Non-pigmented ciliary epithelial cell (primary cell): ENCODE data around the gene HYLS1.
"Not testable (repeated sequence)": the region's sequence is repeated elsewhere in the genome, so short reads cannot be mapped to it uniquely, and the experiment has no call there.

Source experiments
- DNase-seq: peaks from one replicate; pipeline ENCODE4 v3.0.0-alpha.2; 2010; ENCODE audit warnings: low read depth

The HYLS1 gene

GRCh38 chr11:125887373-125888324 lies at the start of gene HYLS1:
Gene HYLS1, plus strand, starts transcription at chr11:125887668. Its CDS starts 11,701 bp downstream, at chr11:125899369.
- peak; percentile 85 for DNase-seq

- no peak for DNase-seq
Measured at GRCh38 chr11:125842321-125842948, 45.0 kb upstream of the HYLS1 start.

- DNase-seq = no peak
Measured at GRCh38 chr11:125846188-125846587, 41.3 kb upstream of the HYLS1 start.

GRCh38 chr11:125857670-125858069 lies 29.8 kb upstream of the HYLS1 start:
- DNase-seq = not testable (repeated sequence)

GRCh38 chr11:125862786-125863185 lies 24.7 kb upstream of the HYLS1 start:
- not testable (repeated sequence) for DNase-seq

GRCh38 chr11:125865354-125865753 lies 22.1 kb upstream of the HYLS1 start:
- DNase-seq = not testable (repeated sequence)

- DNase-seq = no peak
Measured at GRCh38 chr11:125869521-125869920, 17.9 kb upstream of the HYLS1 start.

GRCh38 chr11:125871391-125872137 lies 15.9 kb upstream of the HYLS1 start:
- DNase-seq = no peak

GRCh38 chr11:125872138-125872491 lies 15.4 kb upstream of the HYLS1 start:
- DNase-seq = no peak

GRCh38 chr11:125873881-125874555 lies 13.4 kb upstream of the HYLS1 start:
- DNase-seq = no peak

- no peak for DNase-seq
Measured at GRCh38 chr11:125874556-125875124, 12.8 kb upstream of the HYLS1 start.

- no peak for DNase-seq
Measured at GRCh38 chr11:125881291-125881690, 6.2 kb upstream of the HYLS1 start.

- DNase-seq = no peak
Measured at GRCh38 chr11:125883375-125883774, 4.1 kb upstream of the HYLS1 start.

- DNase-seq = no peak
Measured at GRCh38 chr11:125886997-125887372, 483 bp upstream of the HYLS1 start.

GRCh38 chr11:125890447-125891100 lies 3.1 kb downstream of the HYLS1 start:
- DNase-seq = no peak

GRCh38 chr11:125892071-125892470 lies 4.6 kb downstream of the HYLS1 start:
- DNase-seq = no peak

- no peak for DNase-seq
Measured at GRCh38 chr11:125892994-125893393, 5.5 kb downstream of the HYLS1 start.

GRCh38 chr11:125901872-125902271 lies 14.4 kb downstream of the HYLS1 start:
- no peak for DNase-seq

- no peak for DNase-seq
Measured at GRCh38 chr11:125902277-125902926, 14.9 kb downstream of the HYLS1 start.

GRCh38 chr11:125902927-125903710 lies 15.7 kb downstream of the HYLS1 start, which contains the start of gene PUS3:
Gene PUS3, minus strand, starts transcription at chr11:125903206. Its CDS starts 6,922 bp downstream, at chr11:125896284.
- no peak for DNase-seq
